HG02943 (cell line): ENCODE data around the gene NOL8.
A peak's percentile ranks its signal among the peaks of the same experiment; 100 is the strongest.

Experiments
- ATAC-seq: cut with Tn5 transposase; IDR thresholded peaks from one replicate; pipeline ENCODE4 v1.9.1; 2021; ENCODE audit warnings: mild to moderate bottlenecking, low read depth, moderate library complexity; ENCODE audit not compliant: unreplicated experiment

NOL8 gene

DNA sequence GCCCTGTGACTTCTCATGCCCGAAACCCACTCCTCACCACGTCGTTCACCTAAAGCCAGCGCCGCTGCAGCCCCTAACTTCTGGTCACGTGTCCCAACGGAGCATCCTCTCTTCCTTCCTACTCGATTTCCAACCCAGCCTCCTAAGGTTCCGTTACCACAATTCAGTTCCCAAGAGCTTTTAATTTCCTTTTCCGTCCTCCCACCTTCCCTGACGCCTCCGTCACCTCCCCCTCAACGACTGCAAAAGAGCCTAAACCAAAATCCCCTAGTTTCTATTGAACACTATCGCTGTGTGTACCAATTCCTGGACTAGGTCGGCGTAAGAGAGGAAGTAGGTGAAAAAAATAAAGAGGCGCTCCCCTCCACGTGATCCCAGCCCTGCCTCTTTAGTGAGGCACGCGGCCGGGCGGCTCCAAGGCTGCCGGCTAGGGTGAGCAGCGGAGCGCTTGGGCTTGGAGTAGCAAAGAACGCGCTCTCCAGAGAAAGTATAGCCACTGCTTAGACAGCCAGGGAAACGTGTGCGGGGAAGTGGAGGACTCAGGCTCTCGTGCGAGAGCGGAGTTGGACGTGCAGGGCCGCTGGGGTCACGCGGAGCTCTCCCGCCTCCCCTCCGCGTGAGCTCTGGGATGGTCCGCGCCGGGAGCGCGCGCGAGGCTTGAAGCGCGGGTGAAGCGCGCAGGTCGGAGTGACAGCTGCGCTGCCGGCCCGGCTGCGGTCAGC is at the start of gene NOL8, which contains the start of gene CENPP:
NOL8 (minus strand) TSS at position 82 of the 722 bp plus-strand sequence. CDS start 1,189 bp downstream, outside the sequence.
CENPP (plus strand) TSS at position 685 of the 722 bp plus-strand sequence.
- ATAC-seq, result peak; percentile 93

DNA sequence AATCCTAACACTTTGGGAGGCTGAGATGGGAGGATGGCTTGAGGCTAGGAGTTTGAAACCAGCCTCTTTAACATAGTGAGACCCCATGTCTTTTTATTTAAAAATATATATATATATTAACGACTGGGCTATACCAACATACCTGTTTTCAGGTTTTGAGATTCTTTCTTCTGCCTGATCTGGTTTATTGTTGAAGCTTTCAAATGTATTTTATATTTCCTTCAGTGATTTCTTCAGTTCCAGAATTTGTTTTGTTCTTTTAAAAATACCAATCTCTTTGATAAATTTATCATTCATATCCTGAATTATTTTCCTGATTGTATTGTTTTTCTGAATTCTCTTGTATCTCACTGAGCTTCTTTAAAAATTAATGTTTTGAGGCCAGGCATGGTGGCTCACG is 48.0 kb upstream of the NOL8 start:
- no peak for ATAC-seq

DNA sequence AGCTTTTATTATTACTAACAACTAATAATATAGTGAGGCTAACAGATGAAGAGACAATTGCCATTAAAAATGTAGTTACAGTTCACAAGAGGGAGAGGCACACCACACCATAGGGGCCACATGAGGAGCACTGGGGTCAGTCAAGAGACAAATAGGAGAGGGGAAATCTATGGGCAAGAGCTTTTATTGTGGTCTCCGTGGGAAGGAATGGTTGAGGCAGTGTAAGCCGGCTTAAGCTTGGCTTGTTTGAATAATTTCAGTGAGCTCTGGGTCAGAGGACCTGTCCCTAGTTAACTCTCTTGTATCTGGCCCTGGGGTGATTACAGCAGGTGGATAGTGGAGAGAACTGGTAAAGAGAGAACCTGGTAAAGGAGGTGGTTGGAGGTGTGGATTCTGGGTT is 43.9 kb upstream of the NOL8 start:
- no peak for ATAC-seq

DNA sequence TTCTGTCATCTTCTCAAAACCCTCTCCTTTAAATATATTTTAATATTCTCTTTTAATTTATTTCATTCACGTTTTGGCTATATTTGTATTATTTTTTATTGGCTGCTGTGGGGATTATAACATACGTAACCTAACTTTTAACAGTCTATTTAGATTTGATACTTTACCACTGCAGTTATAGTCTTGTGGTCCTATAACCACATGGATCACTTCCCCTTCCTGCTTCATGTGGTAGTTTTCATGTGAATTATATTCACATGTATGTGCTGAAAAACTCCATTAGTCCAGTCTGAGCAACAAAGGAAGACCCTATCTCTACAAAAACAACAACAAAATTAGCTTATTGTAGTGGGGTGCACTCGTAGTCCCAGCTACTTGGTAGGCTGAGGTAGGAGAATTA is 34.9 kb upstream of the NOL8 start:
- ATAC-seq, result no peak

DNA sequence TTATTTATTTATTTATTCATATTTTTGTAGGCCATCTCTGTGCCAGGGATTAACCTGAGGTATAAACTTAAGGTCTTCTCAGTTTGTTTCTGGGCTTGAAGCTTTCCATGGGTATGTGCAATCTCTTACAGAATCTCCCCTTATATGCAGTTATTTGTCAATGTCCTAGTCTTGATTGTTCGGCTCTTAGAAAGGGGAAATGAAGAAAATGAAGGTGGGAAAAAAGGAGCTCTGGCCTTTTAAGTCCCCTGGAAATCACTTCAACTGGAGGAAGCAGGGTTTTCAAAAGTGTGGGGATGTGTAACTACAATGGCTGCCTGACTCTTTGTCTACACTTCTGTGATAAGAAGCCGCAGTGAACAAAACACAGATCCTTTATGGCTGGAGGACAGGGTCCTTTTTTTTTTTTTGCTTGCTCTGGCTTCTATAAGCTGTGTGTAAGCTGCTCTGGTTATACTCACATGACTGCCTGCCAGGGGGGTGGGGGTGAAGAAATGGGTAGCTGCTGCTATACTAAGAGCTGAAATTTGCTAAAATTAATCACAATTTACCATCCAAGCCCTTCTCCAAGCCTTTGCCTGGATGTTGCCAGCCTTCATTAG is 34.3 kb upstream of the NOL8 start:
- no peak for ATAC-seq

DNA sequence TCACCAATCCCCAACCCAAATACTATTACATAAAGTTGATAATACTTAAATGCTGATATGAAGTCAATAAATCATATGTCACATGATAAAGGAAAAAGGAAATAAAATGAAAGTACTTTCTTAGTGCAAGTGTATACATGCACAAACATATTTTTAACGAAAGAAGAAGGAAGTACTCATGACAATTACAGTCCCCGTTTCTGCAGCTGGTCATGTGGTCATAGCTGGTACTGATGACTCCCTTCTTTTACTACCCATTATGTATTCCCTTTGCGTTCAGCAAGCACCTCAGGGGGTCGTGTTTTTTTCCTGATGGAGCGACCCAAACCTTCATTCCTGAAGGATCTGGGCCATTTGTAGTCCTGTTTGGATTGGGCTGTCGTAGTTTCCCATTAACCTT is 27.9 kb upstream of the NOL8 start:
- ATAC-seq, result no peak

DNA sequence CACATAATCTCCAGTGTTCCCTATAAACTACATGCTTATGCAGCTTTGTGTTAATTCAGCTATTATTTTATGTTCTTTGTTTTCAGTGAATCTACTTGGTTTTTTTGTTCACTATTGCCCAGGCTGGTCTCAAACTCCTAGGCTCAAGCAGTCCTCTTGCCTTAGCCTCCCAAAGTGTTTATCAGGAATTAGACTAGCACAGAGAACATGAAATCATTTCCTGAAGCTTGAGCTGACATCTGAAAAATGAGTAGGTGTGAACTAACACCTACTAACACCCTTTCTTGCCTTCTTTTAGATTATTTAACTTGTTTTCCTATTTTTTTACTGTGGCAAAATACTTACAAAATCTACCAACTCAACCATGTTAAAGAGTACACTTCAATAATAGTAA is 25.6 kb upstream of the NOL8 start:
- no peak for ATAC-seq

DNA sequence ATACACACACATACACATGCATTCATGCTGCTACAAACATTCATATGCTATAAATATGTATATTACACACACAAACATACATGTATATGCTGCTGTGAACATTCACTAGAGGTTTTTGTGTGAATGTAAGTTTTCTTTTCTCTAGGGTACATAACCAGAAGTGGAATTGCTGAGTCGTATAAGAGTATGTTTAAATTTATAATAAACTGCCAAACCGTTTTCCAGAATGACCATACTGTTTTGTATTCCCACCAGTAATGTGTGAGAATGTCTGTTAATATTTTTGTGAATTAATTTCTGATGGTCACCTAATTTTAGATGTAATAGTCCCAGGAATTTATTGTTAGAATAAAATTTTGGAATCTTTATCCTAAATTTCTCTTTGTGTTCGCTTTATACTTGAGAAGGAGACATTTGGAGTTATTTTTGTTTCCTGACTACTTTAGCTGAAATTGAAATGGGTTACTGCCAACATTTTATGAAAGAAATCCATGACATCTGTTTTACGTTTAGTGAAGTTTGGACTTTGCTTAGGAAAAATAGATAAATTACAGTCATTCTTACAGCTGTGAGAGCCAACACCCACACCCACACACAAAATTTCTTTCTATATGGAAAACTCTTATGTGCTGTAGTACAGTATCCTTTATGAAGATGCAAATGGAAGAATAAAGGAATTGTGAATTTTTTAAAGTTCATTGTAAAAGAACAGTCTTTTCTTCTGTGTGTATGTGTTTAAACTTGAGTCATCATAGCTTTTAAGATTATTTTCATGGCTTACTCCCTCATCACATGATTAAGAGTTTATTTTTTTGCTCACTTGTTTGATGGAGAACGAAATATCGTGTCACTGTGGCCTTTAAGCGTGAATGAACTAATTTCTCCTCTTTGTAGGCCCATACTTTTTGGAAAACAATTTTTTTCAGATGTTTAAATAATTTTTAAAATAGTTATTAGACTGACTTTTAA is 24.9 kb upstream of the NOL8 start:
- no peak for ATAC-seq

DNA sequence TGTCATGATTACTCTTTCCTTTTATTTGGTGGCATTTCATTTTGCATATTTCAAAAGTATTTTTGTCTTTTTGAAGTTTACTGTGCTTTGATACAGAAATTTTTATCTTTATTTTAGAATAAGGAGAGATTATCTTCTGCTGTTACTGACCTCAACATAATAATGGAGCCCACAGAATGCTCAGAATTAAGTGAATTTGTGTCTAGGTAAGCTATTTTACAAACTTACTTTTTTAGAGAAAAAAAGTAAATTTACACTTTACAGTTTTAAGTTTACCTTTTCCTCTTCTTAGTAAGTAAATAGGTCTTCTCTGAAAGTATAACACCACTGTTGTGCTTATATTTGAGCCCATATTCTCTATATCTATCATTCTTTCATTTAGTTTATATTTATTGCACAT is 20.4 kb upstream of the NOL8 start:
- ATAC-seq, result no peak

DNA sequence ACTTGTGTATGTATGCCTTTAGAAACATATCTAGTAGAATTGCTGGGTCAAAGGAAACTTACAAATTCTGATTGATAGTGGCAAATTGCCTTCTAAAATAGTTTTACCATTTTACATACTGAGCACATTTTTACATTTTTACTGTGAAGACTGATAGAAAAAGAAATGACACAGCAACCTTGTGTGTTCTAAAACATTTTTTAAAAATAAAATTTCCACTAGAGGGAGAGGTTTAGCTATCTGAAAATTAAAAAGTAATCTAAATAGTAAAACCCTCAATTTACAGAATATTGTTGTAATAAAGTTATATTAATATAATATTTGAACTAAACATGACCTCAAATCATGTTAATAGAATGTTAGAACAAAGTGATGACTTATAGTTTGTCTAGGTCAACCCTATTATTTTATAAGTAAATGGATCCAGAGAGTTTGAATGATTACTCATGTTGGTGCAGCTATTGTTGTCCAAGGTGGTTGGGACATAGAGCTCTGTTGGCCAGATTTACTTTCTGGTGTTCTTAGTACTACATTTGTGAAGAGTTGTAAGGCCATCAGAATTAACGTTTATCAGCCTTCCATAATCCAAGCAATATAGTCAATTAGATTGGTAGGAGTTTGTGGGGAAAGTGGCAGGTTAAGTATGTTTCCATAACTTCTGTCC is 17.8 kb upstream of the NOL8 start:
- no peak for ATAC-seq

DNA sequence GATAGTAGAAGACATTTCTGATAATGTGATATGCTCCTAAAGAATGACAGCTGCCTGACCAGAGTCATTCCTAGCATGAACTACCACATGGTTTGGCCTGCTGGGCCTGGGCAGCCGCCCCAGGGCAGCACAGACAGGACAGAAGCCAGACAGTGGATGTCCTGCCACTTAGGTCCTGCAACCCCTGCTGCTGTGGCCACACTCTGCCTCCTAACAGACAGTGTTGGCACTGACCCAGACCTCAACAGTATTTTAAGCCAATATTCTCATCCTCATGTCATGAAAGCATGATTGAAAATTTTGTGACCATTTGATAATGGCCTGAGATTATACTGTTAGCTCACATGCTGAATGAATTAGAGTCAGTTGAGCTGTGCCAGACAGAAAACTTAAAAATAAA is 16.4 kb upstream of the NOL8 start:
- ATAC-seq, result no peak

DNA sequence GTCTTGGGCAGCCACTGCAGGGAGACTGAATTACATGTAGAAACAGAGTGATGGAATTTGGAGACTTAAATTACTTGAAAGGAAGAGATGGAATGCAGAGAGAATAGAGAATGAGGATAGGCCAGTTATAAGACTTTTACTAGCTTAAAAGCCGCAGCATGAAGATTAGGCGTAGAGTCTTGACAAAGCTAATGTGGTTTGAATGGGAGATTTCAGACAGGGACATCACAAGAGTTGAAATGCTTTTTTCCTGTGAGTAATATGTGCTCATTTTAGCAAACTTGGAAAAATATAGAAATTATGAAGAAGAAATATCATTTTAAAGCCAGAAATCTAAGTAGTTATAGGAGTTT is 8.1 kb upstream of the NOL8 start:
- no peak for ATAC-seq

DNA sequence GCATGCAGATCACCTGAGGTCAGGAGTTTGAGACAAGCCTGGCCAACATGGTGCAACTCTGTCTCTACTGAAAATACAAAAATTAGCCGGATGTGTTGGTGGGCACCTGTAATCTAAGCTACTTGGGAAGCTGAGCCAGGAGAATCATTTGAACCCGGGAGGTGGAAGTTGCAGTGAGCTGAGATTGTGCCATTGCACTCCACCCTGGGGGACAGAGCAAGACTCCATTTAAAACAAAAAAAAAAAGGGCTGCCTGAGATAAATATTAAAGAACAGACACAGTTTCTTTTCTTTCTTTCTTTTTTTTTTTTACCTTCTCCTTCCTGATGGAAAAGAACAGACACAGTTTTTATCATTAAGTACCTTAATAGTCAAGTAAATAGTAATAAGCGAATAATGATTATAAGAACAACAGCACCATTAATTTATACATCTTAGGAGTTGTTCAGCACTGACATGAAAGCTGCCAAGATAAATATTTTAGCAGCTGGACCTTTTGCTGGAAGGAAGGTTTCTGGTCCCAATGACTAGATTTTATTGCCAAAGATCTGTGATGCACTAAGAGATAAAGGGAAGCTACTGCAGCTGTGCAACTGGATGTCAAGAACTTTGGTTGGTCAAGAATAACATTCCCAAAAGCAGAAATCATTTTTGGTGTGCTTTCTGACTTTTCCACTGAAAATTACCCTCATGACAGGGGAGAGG is 7.6 kb upstream of the NOL8 start:
- ATAC-seq, result no peak

DNA sequence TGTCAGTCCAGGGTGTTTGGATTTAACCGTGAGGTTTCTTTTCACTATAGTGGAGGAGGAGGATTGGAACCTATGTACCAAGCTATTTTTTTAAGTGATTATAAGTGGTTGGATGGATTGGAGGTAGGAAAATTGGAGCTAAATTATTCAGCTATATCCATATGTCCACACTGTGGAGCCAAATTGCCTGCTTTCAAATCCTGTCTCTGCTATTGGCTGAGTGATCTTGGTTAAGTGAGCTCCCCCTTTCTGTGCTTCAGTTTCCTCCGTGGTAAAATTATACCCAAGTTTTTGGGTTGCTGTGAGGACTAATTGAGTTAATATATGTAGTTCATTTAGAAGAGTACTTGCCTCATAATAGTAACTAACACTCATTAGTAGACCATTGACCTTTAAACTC is 3.1 kb upstream of the NOL8 start:
- ATAC-seq, result no peak

DNA sequence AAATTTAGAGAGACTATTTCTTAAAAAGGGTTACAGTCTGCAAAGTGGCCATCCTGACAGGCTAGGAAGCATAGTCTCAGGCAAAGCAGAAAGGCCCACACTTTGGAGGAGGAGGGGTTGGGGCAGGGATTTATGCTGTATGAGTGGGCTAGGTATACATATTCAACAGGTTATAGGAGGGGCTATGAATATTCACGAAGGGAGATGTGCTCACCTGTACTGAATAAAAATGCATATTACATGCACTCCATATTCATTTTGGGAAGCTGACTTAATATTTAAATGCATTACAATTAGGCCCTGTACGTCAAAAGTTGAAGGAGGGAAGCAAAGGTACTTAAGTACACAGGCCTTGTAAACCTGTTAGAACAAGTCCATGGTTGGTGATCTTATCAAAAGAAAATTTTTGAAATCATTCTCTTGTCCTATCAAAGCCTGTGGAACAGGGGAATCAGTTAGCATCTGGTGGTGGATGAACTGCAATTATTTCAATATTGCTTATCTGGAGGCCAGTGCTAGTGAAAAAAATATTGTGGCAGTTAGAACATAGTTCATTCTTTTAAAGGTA is 2.2 kb upstream of the NOL8 start:
- no peak for ATAC-seq

DNA sequence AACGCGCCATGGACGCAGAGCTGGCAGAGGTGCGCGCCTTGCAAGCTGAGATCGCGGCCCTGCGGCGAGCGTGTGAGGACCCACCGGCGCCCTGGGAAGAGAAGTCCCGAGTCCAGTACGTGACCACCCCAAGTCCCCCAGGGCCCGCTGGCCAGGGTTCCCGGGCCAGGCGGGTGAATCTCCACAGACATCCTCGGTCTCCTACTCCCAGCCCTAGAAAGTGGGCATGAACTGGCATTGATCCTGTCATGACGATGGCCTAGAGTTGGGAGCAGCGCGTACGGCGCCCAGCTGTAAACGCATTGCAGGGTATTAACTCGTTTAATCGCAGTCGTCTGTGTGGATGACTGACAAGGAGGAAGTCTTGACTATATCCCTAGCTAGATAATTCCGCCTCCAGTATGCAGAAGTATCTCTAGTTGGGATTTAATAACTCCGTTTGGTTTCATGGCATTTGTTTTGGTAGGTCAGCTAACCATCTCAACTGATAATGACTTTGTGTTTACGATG is 896 bp upstream of the NOL8 start:
- ATAC-seq, result no peak

DNA sequence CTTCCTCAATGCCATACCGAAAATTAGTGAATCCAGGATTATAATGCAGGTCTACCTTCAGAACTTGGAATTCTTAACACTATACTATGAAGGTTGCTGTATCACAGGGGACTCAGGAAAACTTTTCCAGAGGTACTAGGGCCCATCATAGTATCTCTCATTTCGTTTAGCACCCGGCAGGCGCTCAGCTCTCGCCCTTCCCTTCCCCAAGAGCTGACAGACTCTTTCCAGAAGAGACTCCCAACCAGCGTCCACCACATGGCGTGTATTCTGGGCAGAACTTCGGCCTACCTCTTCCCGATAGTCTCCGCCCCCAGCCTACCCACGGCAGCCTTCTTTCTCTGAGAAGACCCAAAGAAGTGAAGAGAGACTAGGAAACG is 271 bp downstream of the NOL8 start:
- ATAC-seq, result peak; percentile 2

DNA sequence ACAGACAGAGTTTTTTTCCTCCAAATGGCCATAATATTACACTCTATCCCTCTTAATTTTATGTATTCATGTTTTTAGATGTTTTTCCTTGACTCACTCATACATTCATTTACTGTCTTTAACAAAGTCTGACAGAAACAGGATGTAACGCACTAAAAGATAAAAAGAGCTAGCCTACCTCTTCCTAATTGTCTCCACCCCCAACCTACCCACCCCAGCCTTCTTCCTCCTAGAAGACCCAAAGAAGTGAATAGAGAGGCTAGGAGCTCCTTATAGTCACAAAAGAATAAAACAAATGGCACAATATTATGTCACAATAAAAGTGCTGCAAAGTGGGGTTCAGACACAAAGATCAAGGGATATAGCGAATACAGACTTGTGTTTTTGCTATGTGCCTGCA is 719 bp downstream of the NOL8 start:
- no peak for ATAC-seq

DNA sequence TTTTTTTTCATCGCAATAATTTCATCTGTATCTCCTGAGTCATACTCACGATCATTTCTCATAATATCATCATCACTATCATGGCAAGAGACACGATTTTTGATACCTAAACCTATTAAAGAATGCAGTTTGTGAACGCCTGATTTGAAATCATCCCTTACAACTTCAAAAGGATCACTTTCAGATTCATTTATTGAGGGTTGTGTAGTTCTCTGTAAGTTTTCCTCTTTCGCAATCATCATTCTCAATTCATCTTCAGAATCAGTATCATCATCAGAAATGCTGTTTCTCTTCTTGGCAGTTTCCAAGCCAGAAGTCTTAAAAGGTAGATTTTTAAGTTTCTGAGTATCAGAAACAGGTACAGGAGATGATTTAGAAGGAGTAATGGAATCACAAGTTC is 9.7 kb downstream of the NOL8 start:
- no peak for ATAC-seq

DNA sequence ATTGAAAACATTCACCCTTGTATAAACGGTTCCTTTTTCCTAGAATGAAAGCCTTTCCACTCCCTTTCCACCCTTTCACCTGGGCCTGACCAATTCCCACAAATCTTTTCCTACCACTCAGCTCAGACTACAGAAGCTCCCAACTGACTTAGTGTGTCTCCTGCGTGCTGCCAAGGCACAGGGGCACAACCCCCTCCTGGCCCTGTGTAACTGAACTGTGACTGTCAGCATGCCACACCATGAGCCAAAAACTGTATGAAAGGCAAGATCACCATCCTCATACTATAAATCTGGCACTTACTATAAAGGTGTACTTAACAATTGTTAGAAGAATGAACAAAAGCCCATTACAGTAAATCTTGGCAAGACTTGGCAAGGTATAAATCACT is 11.5 kb downstream of the NOL8 start:
- no peak for ATAC-seq
